SK-N-SH (cell line): ENCODE results near the gene SPATA33.

Experiments
- CTCF ChIP-seq: fragments of 200-600 bp; sonication (generic); IDR thresholded peaks from 2 replicates; pipeline ENCODE4 v1.6.1; 2017; ENCODE audit warnings: antibody characterized with exemption, mild to moderate bottlenecking, moderate library complexity
- ELF1 ChIP-seq: IDR thresholded peaks from 2 replicates; pipeline ENCODE4 v1.4.0; 2012
- EP300 ChIP-seq, 2 experiments: IDR thresholded peaks; 2 replicates each; pipeline versions ENCODE4 v1.4.0 to v1.6.1; 2012; ENCODE audit warnings: borderline replicate concordance in 1 of 2, low read depth in 1 of 2, low read length in 1 of 2
- EZH2phosphoT487 ChIP-seq: fragments of 200-600 bp; sonication (generic); IDR thresholded peaks from 2 replicates; pipeline ENCODE4 v1.6.1; 2017; ENCODE audit warnings: low read depth, mixed run types, mild to moderate bottlenecking, antibody characterized with exemption, moderate library complexity, borderline replicate concordance
- FOXM1 ChIP-seq: IDR thresholded peaks from 2 replicates; pipeline ENCODE4 v1.4.0; 2012; ENCODE audit warnings: low read depth, mild to moderate bottlenecking
- JUND ChIP-seq: IDR thresholded peaks from 2 replicates; pipeline ENCODE4 v1.4.0; 2012
- NRF1 ChIP-seq: IDR thresholded peaks from 2 replicates; pipeline ENCODE4 v1.6.1; 2012; ENCODE audit warnings: low read depth, mild to moderate bottlenecking, low read length
- POLR2AphosphoS5 ChIP-seq: IDR thresholded peaks from 2 replicates; pipeline ENCODE4 v1.6.1; 2012; ENCODE audit warnings: low read depth, low read length
- RAD21 ChIP-seq: IDR thresholded peaks from 2 replicates; pipeline ENCODE4 v1.6.1; 2012; ENCODE audit warnings: mild to moderate bottlenecking, low read length
- REST ChIP-seq: IDR thresholded peaks from 2 replicates; pipeline ENCODE4 v1.6.1; 2012; ENCODE audit warnings: mild to moderate bottlenecking, low read depth, low read length, moderate library complexity
- SMC3 ChIP-seq: IDR thresholded peaks from 2 replicates; pipeline ENCODE4 v1.6.1; 2012; ENCODE audit warnings: low read depth, low read length, improper control_type of control experiment
- USF2 ChIP-seq: fragments of 150-350 bp; IDR thresholded peaks from 2 replicates; pipeline ENCODE4 v1.6.1; 2017; ENCODE audit warnings: antibody characterized with exemption, low read length, low read depth, borderline replicate concordance

DNA sequence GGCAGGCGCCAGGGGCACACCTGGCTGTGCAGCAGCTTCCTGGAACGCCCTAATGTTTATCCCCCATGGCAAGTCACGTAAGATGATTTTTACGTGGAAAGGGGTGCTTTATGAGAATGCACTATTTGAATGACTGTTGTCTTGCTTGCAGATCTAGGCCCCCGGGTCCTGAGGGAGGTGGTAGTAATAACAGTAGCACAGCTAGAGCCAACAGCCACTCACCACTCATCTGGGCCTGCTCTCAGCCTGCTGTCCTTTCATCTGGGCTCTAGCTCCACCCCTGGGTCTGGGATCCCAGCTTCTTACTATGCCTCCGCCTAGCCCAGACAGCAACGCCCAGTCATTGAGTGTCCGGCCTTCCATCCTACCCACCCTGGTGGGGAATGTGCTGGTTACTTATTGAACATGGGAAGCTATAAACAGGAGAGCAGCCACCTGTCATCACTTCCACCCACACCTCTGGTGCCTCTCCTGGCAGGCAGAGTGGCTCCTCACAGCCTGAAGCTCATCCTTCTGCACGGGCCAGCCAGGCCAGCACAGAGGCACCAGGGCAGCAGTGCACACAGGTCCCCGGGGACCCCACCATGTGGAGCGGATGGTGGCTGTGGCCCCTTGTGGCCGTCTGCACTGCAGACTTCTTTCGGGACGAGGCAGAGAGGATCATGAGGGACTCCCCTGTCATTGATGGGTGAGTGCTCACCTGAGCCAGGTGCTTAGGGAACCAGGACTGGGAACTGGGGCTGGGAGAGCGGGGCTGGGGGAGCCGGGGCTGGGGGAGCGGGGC is 27.6 kb upstream of the SPATA33 start:
- TF ChIP-seq ELF1 = no peak
- TF ChIP-seq CTCF = no peak
- no peak for TF ChIP-seq RAD21
- no peak for TF ChIP-seq REST
- no peak for TF ChIP-seq EZH2phosphoT487
- TF ChIP-seq USF2 = no peak
- no peak for TF ChIP-seq SMC3
- TF ChIP-seq POLR2AphosphoS5 = no peak
- TF ChIP-seq FOXM1 = no peak
- TF ChIP-seq JUND = no peak
- no peak for TF ChIP-seq NRF1
- no peak for TF ChIP-seq EP300 (IDR thresholded peaks at IDR 0.05; ENCODE audit: borderline replicate concordance in 1 of 2, low read depth in 1 of 2, low read length in 1 of 2)
